22Rv1 (cell line): ENCODE measurements around the gene ALG8.

Source experiments
- H3K27ac ChIP-seq: fragments of 450-650 bp; 2 replicates; pipeline ENCODE4 v1.5.1; 2017
- CTCF ChIP-seq: fragments of 450-650 bp; IDR thresholded peaks from 2 replicates; pipeline ENCODE4 v1.5.1; 2017; ENCODE audit warnings: mild to moderate bottlenecking
- ZFX ChIP-seq: fragments of 450-650 bp; IDR thresholded peaks from 2 replicates; pipeline ENCODE4 v1.6.1; 2017; ENCODE audit warnings: antibody characterized with exemption, borderline replicate concordance

Gene ALG8

GRCh38 chr11:78076733-78077403 lies 62.6 kb downstream of the ALG8 start:
- H3K27ac ChIP-seq, result no peak overlapping the region; the same call in 1 of the 2 replicates
- TF ChIP-seq ZFX (no peak), CTCF (no peak)

GRCh38 chr11:78074756-78075155 lies 64.7 kb downstream of the ALG8 start:
- no peak for TF ChIP-seq CTCF
- TF ChIP-seq ZFX, result no peak
- H3K27ac ChIP-seq, result peak overlapping the region; percentile 55

- H3K27ac ChIP-seq, result no peak overlapping the region
- TF ChIP-seq CTCF (no peak), ZFX (no peak)
Measured at GRCh38 chr11:78072455-78072854, 67.0 kb downstream of the ALG8 start.

GRCh38 chr11:78071717-78072116 lies 67.7 kb downstream of the ALG8 start:
- no peak for TF ChIP-seq ZFX
- TF ChIP-seq CTCF, result no peak

GRCh38 chr11:78070621-78071020 lies 68.8 kb downstream of the ALG8 start:
- TF ChIP-seq CTCF (no peak), ZFX (no peak)

More at GRCh38 chr11:78071717-78072116, 67.7 kb downstream of the ALG8 start:
- H3K27ac ChIP-seq, result 0 out of 2 replicates have a peak overlapping the region, but pooled peaks have one; percentile 34

GRCh38 chr11:78069465-78069864 lies 70.0 kb downstream of the ALG8 start:
- TF ChIP-seq CTCF (no peak), ZFX (no peak)

More at GRCh38 chr11:78070621-78071020, 68.8 kb downstream of the ALG8 start:
- H3K27ac ChIP-seq, result peak overlapping the region; percentile 34; the same call in 1 of the 2 replicates

GRCh38 chr11:78067704-78068103 lies 71.7 kb downstream of the ALG8 start:
- H3K27ac ChIP-seq, result no peak overlapping the region
- TF ChIP-seq ZFX (no peak), CTCF (no peak)

More at GRCh38 chr11:78069465-78069864, 70.0 kb downstream of the ALG8 start:
- no peak overlapping the region for H3K27ac ChIP-seq
